CD1c-positive myeloid dendritic cell (primary cell): Measurements from ENCODE around the gene WDR4.
"Not testable (repeated sequence)": the region's sequence is repeated elsewhere in the genome, so short reads cannot be mapped to it uniquely, and the experiment has no call there.

Source experiments
- DNase-seq: peaks from one replicate; pipeline ENCODE4 v3.0.0-alpha.2; 2016; ENCODE audit errors: extremely low spot score

The WDR4 gene

DNA sequence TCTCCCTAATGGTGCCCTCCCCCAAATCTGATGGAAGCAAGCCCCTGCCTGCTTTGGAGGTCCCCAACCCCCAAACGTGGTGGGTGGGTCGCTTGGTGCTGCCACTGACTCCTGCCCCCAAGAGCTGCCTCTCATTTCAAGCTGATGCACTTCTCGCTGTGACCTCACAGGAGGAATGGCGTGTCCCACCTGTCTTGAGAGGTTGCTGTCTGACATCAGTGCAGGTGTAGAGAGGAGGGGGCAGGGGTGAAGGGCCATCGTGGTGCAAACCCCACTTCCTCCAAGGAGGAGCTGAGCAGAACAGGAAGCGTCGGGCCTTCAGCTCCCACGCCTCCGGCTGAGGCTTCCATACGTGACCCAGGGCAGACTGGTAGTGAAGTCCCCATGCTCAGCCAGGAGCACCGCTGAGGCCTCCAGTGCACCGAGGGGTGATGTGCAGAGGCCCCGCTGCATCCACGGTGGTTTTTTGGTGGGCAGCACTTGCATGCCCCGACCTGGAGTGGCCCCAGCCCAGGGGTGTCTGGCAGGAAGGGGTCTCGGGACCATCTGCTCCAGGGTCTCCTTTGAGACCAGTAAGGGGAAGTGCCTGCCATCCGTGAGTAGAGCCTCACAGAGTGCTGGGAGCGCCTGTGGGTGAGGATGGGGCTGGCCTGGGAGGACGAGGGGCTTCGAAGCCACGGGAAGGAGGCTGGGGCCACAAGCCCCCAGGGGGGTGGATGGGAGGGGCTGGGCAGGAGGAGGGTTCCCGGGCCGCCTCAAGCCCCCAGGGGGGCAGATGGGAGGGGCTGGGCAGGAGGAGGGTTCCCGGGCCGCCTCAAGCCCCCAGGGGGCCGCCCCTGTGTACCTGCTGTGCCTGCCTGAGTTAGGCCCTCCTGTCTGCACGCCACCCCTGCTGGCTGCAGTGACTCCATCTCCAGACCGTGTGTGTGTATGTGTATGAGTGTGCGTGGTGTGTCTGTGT is 39.8 kb downstream of the WDR4 start:
- DNase-seq, result peak; percentile 6

DNA sequence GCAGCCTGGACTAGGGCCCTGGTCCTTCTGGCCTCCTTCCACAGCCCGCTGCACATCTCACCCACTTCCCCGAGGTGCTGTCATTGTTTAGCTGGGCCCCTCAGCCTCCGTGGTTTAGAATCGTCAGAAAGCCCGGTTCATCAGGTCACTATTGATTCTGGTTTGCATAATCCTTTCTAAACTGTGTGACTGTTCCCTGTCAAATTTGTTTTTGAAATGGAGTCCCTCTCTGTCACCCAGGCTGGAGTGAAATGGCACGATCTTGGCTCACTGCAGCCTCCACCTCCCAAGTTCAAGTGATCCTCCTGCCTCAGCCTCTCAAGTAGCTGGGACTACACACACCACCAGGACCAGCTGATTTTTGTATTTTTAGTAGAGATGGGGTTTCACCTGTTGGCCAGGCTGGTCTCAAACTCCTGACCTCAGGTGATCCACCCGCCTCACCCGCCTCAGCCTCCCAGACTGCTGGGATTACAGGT is 41.1 kb downstream of the WDR4 start:
- DNase-seq, result not testable (repeated sequence)

DNA sequence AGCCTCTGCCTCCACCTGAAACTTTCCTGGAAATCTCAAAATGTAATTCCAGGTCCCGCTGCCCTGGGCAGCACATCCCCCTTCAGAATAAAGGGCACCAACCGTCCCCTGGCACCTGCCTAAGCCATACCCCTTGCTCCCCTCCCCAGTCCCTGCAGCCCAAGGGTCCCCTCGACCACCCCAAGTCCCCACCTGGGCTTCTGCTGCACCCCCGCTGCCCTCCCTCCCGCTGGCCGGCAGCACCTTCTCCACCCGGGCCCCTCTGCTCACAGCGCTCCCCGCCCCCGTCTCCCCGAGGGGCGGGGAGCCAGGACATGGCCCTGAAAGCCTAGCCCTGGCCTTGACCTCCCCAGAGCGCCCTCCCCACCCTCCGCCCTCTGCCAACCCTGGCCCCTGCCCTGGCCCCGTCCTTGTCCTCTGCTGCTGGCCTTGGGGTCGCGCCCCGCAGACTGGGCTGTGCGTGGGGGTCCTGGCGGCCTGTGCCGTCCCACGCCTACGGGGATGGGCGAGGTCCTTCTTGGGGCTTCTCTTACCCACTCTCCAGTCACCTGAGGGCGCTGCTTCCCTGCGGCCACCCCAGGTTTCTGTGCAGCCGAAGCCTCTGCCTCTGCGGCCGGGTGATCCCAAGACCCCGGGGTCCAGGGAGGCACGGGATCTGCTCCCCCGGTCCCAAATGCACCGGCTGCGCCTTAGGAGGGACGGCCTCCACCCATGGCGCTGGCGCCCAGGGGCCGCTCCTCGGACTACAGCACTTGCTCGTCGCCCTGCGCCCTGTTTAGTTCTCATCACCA is 41.7 kb downstream of the WDR4 start:
- no peak for DNase-seq

DNA sequence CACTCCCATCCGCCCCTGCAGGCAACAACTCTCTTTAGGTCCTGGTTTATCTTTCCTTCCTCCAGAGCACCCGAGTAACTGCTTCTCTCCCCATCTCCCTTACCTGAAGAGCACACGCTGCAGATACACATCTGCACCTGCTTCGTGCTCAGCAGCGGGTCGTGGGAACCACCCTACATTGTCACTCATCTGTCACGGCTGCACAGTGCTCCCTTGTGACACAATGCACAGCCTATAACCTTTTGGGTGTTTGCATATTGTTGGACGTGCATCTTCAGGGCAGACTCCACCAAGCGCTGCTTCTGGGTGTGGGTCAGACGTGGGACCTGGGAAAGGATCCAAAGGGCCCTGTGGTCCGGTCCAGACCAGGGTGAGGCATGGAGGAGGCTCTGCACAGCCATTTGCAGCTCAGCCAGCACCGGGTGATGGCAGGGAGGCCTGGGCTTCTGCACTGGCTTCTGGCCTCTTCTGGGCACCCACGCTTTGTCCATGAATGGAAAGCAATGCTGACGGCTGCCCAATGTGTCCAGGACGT is 42.5 kb downstream of the WDR4 start:
- no peak for DNase-seq

DNA sequence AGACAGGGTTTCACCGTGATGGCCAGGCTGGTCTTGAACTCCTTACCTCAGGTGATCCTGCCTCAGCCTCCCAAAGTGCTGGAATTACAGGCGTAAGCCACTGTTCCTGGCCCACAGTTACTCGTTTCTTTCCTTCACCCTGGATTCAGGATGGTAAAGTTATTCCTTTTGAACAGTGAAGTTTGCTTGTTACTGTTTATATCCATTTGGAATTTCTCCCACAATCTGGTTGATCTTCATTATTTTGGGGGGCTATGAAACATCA is 43.0 kb downstream of the WDR4 start:
- DNase-seq, result no peak

DNA sequence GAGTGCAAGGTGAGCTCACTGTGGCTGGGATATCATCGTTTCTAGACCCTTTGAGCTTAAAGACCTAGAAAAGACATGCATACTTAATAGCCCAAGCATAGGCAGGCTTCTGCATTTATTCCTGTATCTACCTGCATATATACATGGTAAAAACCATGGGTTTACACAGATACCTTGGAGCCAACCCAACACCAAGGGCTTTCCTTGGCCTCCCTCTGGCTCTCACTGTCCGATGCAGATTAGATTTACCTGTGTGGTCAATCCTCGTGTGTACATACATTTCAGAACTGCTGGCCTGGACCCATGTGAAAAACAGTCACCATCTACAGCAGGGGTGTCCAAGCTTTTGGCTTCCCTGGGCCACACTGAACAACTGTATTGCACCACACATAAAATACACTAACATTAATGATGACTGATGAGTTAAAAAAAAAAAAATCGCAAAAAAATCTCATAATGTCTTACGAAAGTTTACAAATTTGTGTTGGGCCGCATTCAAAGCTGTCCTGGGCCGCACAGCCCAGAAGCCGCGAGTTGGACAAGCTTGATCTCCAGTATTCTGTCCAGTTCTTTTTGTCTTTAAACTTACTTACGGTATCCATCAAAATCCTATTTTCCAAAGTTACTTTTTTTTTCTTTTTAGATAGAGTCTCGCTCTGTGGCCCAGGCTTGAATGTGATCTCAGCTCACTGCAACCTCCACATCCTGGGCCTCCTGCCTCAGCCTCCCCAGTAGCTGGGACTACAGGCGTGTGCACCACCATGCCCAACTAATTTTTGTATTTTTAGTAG is 43.5 kb downstream of the WDR4 start:
- no peak for DNase-seq

DNA sequence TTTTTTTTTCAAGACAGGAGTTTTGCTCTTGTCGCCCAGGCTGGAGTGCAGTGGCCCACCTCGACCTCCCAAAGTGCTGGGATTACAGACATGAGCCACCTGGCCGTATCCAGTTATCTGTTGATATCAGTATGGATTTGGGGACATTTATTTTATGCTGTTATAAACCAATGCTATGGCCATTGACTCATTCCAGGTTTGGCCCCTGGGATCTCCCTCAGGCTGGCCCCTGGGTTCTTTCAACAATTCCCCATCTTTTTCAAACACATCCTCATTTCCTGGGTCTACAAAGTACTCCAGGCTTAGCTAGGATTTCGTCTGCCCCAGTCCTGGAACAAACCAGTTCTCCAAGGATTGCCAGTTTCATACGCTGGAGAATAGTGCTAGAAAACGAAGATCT is 44.1 kb downstream of the WDR4 start:
- DNase-seq, result no peak

DNA sequence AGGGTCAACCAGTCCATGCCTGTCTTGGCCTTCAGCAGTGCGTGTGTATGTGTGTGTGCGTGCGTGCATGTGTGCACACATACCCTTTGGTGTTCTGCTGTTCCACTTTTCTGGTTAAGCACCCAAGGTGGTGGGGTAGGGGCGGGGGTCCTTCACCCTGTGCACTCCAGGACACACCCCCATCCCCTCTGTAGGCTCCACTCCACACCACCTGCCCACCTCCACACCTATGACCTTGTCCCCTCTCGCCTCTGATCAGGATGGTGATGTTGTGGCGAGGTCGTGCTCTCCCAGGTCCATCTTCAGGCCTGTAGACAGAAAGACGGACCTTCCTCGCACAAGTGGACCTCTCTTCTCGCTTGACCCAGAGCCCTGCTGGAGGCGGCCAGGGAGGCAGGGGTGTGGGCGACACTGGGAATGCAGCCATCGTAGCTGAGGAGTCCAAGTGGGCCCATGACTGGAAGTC is 44.6 kb downstream of the WDR4 start:
- no peak for DNase-seq

DNA sequence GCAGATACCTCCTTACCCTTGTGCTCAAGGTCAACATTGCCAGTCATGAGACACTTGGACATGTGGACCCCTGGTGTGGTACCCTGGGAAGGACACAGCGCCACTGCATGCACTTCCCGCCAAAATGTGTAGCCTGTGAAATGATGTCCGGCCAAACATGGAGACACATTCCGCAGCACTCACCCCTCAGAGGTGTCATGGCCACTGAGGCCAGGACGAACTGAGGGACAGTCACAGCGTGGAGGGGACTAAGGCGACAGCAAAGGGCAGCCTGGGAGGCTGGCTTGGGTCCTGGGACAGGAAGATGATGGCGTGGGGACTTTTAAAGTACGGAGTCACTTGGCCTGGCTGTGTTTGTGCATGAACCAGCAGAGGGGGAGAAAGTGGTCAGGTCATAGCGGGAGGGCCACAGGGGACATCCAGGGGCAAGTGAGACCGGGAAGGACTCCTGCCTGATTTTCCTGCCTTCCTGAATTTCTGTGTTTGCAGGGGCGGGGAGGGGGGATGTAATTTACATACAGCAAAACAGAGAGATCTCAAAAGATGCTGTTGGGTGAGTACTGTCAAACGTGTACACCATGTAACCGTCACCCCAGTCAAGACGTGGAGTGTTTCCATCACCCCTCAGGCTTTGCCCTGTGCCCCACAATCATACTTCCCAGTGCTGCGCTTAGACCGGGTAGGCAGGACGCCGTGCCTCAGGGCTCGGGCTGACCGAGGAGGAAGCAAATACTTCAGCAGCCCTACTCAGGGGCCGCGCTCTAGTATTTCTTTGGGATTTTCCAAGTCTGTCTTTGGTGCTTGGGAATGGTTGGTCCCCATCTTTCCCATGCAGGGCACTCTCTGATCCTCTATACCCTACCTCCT is 45.2 kb downstream of the WDR4 start:
- no peak for DNase-seq

DNA sequence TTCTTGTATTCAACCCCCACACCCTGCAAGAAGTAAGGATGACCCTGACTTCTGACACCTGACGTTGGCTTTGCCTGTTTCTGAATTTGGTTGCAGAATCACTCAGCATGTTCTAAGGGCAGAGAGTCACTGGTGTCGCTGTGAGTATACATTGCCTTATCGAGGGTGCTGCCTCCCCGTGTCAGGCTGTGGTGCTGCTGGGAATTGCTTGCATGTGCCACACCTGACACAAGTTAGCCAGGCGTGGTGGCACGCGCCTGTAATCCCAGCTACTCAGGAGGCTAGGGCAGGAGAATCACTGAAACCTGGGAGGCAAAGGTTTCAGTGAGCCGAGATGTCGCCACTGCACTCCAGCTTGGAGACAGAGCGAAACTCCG is 45.9 kb downstream of the WDR4 start:
- peak; percentile 20 for DNase-seq

DNA sequence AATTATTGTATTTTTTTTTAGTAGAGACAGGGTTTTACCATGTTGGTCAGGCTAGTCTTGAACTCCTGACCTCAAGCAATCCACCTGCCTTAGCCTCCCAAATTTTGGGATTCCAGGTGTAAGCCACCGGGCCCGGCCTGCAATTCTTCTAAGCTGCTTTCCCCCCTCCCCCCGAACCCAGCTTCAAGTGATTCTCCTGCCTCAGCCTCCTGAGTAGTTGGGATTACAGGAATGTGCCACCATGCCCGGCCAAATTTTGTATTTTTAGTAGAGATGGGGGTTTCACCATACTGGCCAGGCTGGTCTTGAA is 47.1 kb downstream of the WDR4 start:
- not testable (repeated sequence) for DNase-seq

DNA sequence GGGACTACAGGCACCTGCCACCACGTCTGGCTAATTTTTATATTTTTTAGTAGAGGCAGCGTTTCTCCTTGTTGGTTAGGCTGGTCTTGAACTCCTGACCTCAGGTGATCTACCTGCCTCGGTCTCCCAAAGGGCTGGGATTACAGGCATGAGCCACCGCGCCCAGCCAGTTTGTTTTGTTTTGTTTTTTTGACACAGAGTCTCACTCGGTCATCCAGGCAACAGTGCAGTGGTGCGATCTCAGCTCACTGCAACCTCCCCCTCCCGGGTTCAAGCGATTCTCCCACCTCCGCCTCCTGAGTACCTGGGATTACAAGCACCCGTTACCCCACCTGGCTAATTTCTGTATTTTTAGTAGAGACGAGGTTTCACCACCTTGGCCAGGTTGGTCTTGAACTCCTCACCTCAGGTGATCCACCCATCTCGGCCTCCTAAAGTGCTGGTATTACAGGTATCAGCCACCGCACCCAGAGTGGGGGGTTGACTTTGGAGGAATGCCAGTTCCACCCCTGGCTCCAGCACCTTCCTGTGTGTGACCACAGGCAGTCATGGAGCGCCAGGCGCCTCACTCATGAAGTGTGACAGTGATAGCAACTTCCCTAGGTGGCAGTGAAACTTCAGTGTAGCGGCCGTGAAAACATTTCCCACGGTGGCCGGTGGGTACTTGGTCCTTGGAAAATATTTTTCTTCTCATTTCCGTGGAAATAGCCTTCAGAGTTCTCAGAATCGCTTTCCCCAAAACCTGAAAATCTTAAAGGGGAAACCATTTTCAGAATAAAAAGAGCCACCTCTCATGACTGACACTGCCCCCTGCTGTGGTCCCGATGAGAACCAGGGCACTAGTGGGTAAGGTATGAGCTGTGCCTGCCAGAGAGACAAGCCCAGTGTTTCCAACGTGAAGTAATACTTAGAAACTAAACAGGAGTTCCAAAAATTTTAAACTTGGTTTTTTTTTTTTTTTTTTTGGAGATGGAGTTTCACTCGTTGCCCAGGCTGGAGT is 48.6 kb downstream of the WDR4 start:
- DNase-seq, result peak; percentile 19

DNA sequence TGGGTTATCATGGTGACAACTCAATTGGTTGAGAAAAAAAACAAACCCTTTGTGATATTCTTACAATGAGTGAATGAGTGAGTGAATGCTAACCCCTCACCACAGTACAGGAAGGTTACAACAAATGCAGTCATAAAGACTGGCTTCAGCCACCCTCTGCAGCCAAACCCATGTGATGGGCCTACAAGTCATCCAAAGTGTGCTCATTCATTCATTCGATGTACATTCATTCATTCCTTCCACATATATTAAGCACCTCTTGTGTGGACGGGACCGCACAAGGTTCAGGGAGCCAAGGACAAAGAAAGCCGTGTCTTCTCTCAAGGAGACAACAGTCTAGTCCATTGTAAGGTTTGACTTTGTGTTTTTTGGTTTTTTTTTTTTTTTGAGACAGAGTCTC is 49.4 kb downstream of the WDR4 start:
- no peak for DNase-seq

DNA sequence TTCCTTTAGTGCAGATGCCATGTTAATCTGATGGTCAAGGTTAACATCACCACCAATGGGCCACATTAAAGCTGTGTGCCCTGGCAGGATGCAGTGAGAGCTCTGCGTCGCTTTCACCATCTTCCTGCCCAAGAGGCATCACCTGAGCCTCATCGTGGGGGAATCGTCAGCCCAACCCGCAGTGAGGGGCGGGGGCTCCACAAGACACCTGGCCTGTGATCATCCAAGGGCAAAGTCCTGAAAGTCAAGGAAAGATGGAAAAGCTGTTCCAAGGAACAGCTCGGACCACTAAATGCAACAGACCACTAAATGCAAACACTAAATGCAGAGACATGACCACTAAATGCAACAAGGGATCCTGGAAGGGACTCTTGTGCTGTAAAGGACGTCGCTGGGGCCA is 49.9 kb downstream of the WDR4 start:
- no peak for DNase-seq

DNA sequence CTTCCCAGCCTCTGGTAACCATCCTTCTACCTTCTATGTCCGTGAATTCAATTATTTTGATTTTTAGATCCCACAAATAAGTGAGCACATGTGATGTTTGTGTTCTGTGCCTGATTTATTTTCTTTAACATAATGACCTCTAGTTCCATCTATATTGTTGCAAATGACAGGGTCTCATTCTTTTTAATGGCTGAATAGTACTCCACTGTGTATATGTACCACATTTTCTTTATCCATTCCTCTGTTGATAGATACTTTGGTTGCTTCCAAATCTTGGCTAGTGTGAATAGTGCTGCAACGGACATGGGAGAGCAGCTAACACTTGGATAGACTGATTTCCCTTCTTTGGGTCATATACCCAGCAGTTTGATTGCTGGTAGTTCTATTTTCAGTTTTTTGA is 51.8 kb downstream of the WDR4 start:
- no peak for DNase-seq

DNA sequence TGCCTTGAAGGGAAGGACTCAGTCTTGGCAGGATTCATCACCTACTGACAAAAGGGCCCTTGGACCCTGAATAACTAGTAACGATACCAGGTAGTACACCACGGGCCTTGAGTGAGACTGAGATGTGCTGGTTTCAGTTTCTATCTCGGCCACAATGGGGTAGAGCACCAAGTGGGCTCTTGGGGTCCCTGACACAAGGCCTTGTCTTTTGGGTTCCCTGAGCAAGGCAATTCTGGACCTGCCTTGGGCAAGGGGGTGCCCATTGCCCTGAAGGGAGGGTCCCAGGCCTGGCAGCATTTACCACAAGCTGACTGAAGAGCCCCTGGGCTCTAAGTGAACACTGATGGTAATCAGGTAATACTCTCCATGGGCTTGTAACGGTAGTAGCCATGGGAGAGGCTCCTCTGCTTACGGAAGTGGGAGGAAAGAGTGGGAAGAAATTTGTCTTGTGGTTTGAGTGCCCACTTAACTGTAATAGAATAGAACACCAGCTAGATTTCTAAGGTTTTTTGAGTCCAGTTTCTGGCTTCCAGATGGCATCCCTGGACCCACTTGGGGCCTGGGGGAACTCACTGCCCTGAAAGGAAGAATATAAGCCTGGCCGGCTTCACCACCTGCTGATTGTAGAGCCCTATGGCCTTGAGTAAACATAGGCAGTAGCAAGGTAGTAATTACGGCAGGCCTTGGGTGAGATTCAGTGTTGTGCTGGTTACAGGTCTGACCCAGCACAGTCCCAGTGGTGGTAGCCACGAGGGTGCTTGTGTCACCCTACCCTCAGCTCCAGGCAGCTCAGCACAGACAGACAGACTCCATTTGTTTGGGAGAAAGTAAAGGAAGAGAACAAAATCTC is 58.5 kb downstream of the WDR4 start:
- DNase-seq, result no peak

DNA sequence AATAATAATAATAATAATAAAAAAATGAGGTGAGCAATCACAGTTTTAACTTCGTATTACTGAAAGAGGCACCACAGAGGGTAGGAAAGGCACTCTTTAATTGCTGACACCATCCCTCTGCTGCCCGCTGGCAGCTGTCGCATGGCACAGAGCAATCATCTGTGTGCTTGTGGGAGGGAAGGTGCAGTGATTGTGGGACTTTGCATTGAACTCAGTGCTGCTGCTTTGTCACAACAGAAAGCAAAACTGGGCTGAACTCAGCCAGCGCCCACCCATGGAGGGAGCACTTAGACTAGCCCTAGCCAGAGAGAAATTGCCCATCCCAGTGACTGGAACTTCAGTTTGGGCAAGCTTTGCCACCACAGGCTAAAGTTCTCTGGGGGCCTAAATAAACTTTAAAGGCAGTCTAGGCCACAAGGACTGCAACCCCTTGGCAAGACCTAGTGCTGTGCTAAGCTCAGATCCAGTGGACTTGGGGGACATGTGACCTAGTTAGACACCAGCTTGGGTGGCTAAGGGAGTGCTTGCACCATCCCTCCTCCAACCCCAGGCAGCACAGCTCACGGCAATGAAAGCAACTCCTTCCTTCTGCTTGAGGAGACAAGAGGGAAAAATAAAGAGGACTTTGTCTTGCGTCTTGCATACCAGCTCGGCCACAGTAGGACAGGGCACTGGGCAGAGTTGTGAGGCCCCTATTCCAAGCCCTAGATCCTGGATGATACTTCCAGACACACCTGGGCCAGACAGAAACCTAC is 59.3 kb downstream of the WDR4 start:
- no peak for DNase-seq

DNA sequence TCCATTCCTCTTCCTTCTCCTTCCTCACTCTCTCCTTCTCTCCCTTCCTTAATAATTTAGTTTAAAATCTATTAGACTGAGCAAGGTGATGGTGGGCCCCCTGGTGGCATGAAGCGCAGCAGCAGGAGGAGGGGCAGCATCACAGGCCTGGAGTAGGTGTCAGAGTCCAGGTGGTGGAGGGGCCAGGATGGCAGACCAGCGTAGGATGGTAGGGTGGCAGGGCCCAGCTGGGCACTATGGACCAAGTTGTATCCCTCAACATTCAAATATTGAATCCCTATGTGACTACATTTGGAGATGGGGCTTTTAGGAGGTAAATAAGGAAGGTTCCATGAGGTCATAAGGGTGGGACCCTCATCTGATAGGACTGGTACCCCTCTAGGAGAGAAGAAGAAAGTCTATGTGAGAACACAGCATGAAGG is 61.0 kb downstream of the WDR4 start:
- DNase-seq, result peak; percentile 62
